Mucosa of stomach (tissue), 1 donor: ENCODE results near the gene TEX19.
"Not testable (repeated sequence)": the region's sequence is repeated elsewhere in the genome, so short reads cannot be mapped to it uniquely, and the experiment has no call there.

Experiments used
- H3K27me3 ChIP-seq: one replicate; pipeline ENCODE4 v1.7.0; 2013; ENCODE audit warnings: mild to moderate bottlenecking, low read length; ENCODE audit not compliant: control insufficient read depth, insufficient read depth
- H3K36me3 ChIP-seq: one replicate; pipeline ENCODE4 v1.7.0; 2013; ENCODE audit warnings: low read length; ENCODE audit not compliant: control insufficient read depth, insufficient read depth
- H3K4me1 ChIP-seq: one replicate; pipeline ENCODE4 v1.7.0; 2013; ENCODE audit warnings: mild to moderate bottlenecking, low read length; ENCODE audit not compliant: control insufficient read depth, insufficient read depth
- H3K4me3 ChIP-seq: one replicate; pipeline ENCODE4 v1.7.0; 2013; ENCODE audit warnings: low read length
- H3K9ac ChIP-seq: one replicate; pipeline ENCODE4 v1.7.0; 2013; ENCODE audit warnings: mild to moderate bottlenecking, low read length, moderate library complexity
- H3K9me3 ChIP-seq: one replicate; pipeline ENCODE4 v1.7.0; 2013; ENCODE audit warnings: mild to moderate bottlenecking, low read length, moderate library complexity; ENCODE audit not compliant: control insufficient read depth
- donor health status: Pancreatic carcinoma.

TEX19 gene

DNA sequence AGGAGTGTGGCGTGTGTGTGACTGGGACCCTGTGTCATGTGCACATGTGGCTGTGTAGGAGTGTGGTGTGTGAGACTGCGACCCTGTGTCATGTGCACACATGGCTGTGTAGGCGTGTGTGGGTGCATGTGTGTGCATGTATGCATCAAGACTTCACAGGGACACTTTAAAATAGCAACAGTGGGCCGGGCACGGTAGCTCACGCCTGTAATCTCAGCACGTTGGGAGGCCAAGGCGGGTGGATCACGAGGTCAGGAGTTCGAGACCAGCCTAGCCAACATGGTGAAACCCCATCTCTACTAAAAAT is 22.6 kb downstream of the TEX19 start:
- Histone ChIP-seq H3K4me1 (peaks cover 10% of the 10 kb centered on the region), H3K27me3 (peaks cover 38% of the 10 kb centered on the region)
- H3K4me3 ChIP-seq, H3K9ac ChIP-seq, H3K9me3 ChIP-seq, H3K36me3 ChIP-seq: not testable (repeated sequence)

DNA sequence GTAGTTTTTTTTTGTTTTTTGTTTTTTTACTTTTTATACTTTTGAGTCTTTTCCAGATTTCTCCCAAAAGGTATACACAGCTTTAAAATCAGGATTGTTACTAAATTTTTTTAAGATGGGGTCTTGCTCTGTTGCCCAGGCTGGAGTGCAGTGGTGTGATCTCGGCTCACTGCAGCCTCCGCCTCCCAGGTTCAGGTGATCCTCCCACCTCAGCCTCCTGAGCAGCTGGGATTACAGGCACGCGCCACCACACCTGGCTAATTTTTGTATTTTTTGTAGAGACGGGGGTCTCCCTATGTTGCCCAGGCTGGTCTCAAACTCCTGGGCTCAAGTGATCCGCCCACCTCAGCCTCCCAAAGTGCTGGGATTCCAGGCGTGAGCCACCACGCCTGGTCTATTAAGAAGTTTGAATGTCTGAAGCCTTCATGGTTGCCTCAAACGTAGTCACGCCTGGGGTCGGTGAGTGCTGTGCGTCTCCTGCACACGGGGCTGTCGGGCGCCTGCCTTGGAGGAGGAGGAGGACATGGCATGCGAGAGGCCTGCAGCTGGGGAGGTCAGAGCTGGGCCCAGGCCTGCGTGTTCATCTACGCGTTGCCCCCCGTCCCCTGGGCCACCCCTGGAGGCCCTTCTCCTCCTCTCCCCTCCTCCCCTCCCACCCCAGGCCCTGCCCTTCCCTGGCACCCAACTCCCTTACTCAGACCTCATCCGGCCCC is 23.3 kb downstream of the TEX19 start:
- Histone ChIP-seq H3K4me1 (peaks cover 10% of the 10 kb centered on the region), H3K27me3 (peaks cover 45% of the 10 kb centered on the region)
- not testable (repeated sequence) for H3K4me3 ChIP-seq, H3K36me3 ChIP-seq, H3K9me3 ChIP-seq, H3K9ac ChIP-seq

DNA sequence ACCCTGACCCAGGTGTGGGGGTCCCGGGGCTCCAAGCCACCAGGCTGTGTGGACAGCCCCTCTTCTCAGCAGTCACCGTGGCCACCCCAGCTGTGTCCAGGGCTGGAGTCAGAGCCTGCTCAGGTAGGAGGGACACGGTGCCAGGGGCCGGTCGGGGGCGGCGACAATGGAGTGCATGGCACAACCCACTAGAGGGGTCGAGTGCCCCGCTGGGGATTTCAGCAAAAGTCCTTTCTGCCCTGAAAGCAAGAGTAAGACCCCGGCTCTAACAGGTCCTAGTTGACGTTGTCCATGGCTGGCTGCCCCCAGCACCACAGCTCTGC is 23.8 kb downstream of the TEX19 start:
- no peaks in the 10 kb centered on the region for H3K36me3 ChIP-seq
- no peak overlapping the region for H3K4me3 ChIP-seq
- no peak overlapping the region for H3K9ac ChIP-seq
- peaks cover 10% of the 10 kb centered on the region for H3K4me1 ChIP-seq
- no peaks in the 10 kb centered on the region for H3K9me3 ChIP-seq
- H3K27me3 ChIP-seq: peaks cover 50% of the 10 kb centered on the region

DNA sequence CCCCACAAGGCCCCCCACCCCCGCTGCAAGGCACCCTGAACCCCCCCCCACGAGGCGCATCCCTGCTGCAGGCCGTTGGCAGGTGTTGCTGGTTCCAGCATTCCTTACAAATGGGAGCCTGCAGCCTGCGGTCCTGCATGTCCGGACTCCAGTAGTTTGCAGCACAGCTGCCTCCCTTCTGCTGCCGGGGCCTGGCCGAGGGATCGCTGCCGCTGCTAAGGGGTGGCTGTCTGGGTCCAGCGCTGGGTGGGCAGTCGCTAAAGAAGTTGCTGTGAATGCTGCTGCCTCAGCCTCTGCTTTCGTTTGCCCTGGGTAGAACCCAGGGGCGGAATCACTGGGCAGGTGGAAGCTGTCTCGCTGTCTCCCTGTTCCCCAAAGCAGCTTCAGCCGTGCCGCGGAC is 24.4 kb downstream of the TEX19 start:
- no peaks in the 10 kb centered on the region for H3K36me3 ChIP-seq
- no peak overlapping the region for H3K9ac ChIP-seq
- peaks cover 50% of the 10 kb centered on the region for H3K27me3 ChIP-seq
- H3K9me3 ChIP-seq: no peaks in the 10 kb centered on the region
- H3K4me3 ChIP-seq: no peak overlapping the region
- H3K4me1 ChIP-seq: peaks cover 10% of the 10 kb centered on the region

- H3K36me3 ChIP-seq: no peaks in the 10 kb centered on the region
- H3K9ac ChIP-seq: no peak overlapping the region
- H3K9me3 ChIP-seq: no peaks in the 10 kb centered on the region
- H3K4me1 ChIP-seq: peaks cover 10% of the 10 kb centered on the region
- H3K4me3 ChIP-seq: no peak overlapping the region
- peaks cover 44% of the 10 kb centered on the region for H3K27me3 ChIP-seq
These were observed 25.1 kb downstream of the TEX19 start for GRCh38 chr17:82384051-82384729.

DNA sequence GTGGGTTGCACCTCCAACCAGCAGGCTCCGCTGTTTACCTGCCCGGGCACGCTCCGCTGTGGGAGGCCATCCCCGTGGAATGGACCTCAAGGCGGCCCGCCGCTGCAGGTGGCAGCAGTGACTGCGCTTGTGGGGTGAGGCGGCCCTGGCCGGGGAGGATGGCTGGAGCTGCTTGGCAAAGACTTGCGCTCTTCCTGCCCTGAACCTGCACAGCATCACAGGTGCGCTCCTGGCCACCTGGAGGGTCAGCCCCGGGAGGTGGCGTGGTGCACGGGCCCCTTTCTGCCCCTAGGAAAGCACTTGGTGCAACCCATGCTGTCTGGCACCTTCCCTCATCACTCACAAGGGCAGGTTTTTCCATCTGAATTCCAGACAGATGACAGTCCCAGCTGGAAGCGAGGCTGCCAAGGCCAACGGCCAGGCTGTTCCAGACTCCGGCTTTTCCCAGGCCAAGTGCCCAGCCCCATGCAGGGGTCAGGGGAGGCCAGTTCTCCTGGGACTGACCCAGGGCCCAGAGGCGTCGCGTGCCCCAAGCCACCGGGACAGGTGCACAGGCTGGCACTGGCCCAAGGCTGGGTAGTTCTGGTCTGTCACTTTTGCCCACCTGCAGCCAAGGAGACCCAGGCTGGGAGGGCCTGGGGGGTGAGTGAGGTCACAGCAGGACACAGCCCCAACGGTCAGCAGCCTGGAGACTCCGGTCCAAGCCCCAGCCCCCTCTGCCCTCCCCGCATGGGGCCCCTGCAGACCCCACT is 25.9 kb downstream of the TEX19 start:
- Histone ChIP-seq H3K4me1 (peaks cover 10% of the 10 kb centered on the region), H3K36me3 (no peaks in the 10 kb centered on the region), H3K9me3 (no peaks in the 10 kb centered on the region), H3K27me3 (peaks cover 38% of the 10 kb centered on the region), H3K9ac (no peak overlapping the region), H3K4me3 (no peak overlapping the region)

DNA sequence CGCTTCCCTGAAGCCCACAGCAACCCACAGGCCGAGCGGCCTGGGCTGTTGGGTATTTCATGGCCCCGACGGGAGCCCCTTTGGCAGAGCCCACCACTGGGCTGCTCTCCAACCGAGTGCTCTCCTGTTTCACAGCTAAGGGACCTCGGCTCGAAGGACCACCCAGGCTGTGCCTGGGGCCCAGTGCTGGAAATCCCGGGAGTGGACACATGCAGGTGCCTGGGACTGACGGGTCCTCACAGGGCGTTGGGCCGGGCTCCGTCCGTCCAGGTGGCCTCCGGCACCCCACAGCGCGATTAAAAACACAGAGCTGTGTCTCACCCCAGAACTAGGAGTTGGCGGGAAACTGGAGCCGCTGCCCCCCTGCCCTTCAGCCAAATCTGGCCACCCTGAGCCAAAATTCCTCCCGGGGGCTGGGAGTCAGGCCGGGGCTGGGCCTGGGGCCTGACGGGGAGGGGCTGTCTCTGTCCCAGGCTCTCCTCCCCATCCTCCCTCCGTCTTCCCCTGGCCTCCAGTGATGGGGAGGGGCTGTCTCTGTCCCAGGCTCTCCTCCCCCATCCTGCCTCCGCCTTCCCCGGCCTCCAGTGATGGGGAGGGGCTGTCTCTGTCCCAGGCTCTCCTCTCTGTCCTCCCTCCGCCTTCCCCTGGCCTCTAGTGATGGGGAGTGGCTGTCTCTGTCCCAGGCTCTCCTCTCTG is 26.7 kb downstream of the TEX19 start:
- Histone ChIP-seq H3K9ac (no peak overlapping the region), H3K4me1 (peaks cover 10% of the 10 kb centered on the region), H3K27me3 (peaks cover 36% of the 10 kb centered on the region), H3K4me3 (no peak overlapping the region), H3K9me3 (no peaks in the 10 kb centered on the region), H3K36me3 (no peaks in the 10 kb centered on the region)

- Histone ChIP-seq H3K27me3 (peaks cover 36% of the 10 kb centered on the region), H3K9ac (no peak overlapping the region), H3K36me3 (no peaks in the 10 kb centered on the region), H3K4me3 (no peak overlapping the region), H3K9me3 (no peaks in the 10 kb centered on the region), H3K4me1 (peaks cover 10% of the 10 kb centered on the region)
These were observed 27.3 kb downstream of the TEX19 start for GRCh38 chr17:82386255-82386831.

DNA sequence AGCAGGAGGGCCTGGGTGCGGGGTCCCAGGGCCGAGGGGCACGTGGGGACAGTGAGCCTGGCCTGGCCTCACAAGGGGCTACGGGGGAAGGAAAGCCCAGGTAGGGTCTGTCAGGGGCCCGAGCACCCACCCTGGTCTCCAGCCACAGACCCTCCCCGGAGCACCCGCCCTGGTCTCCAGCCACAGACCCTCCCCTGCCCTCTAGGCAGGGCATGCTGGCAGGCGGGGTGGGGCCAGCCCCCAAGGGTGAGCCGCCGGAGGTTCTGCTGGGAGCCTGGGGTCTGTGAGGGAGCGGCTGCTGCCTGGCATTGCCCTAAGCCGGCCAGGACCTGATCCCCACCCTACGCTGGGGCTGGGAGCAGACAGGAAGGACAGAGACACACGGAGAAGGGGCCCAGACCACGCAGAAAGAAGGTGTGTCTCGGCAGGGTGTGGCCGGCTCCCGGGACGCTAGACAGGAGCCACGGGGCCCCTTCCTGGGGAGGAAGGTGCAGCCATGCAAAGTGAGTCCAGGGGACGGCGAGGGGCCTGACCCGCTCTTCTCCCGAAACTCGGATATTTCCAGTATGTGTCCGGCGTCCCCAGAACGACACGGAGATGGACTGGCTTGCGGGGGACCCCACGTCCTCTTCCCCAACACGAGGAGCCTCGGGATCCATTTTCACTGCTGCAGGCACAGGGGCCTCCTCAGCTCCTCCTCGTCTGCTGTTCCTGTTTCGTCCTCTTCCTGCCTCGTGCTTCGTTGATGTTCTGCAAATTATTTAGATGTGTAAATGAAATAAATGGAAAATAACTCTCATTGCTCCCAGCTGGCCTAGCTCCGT is 28.0 kb downstream of the TEX19 start:
- Histone ChIP-seq H3K9ac (no peak overlapping the region), H3K27me3 (peaks cover 36% of the 10 kb centered on the region), H3K4me1 (peaks cover 10% of the 10 kb centered on the region), H3K9me3 (no peaks in the 10 kb centered on the region), H3K36me3 (no peaks in the 10 kb centered on the region), H3K4me3 (no peak overlapping the region)

DNA sequence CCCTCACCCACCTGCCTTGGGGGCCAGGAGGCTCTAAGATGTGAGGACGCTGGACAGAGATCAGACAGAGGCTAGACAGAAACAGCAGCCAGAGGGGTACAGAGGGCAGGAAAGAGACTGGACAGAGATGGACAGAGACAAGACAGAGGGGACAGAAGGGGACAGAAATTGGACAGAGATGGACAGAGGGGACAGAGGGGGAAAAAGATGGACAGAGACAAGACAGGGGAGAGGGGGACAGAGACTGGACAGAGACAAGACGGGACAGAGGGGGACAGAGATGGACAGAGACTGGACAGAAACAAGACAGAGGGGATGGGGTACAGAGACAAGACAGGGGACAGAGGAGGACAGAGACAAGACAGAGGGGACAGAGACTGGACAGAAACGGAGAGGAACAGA is 28.7 kb downstream of the TEX19 start:
- no peak overlapping the region for H3K9ac ChIP-seq
- H3K9me3 ChIP-seq: no peaks in the 10 kb centered on the region
- peaks cover 36% of the 10 kb centered on the region for H3K27me3 ChIP-seq
- H3K36me3 ChIP-seq: no peaks in the 10 kb centered on the region
- no peak overlapping the region for H3K4me3 ChIP-seq
- H3K4me1 ChIP-seq: peaks cover 10% of the 10 kb centered on the region

DNA sequence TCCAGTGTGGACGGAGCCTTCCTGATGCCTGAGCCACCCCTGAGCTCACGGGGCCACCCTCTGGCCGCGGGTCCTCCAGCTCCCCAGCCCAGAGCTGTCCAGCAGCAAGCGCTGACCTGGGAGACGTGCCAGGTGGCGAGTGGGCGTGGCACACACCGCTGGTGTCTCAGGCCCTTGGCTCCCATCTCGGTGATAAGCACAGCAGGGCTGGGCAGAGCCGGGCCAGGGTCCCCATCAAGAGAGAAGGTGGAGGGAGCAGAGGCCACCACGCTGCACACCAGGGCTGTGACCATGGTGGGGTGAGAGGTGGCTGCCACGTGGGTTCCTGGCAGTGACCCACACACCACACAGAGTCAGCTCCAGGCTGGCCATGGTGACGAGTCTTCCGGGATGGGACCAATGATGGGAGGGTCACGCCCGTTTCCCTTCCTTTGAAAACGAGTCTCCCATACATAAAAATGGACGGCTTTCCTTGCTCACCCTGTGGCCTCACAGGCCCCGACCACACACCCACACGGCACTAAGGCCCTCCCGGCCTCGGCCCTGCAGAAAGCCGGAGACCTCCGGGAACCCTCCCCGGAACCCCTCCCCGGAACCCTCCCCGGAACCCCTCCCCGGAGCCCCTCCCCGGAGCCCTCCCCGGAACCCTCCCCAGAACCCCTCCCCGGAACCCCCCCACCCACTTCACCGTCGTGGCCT is 29.3 kb downstream of the TEX19 start:
- Histone ChIP-seq H3K4me1 (peaks cover 10% of the 10 kb centered on the region), H3K4me3 (no peak overlapping the region), H3K9ac (no peak overlapping the region), H3K27me3 (peaks cover 36% of the 10 kb centered on the region), H3K36me3 (no peaks in the 10 kb centered on the region), H3K9me3 (no peaks in the 10 kb centered on the region)
